GM12878 (cell line): ENCODE data around the gene CWC25. TPM values are rescaled to one million over a fixed set of nuclear protein-coding genes. Genes with fewer than 3 reads are reported as not detected.

Experiments
- ATAC-seq: fragments of 200-7000 bp; cut with Tn5 transposase; 3 replicates; pipeline ENCODE4 v1.9.1; 2020; ENCODE audit warnings: mild to moderate bottlenecking, moderate library complexity
- BruUV-seq: library from RNA; stranded (reverse); fragments of 400-500 nt; replicated peaks from 2 replicates; lab custom pipeline; 2021; lab: Mats Ljungman, UMichigan
- CTCF ChIA-PET: fragments of 300-600 bp; sonication (Branson Sonifier 250); formaldehyde crosslinking; extraction: SDS; loops from one replicate; lab custom pipeline; 2021; ENCODE audit warnings: inconsistent platforms; lab: Yijun Ruan, JAX
- POLR2A ChIA-PET: fragments of 350-600 bp; formaldehyde crosslinking; extraction: SDS; loops from one replicate; lab custom pipeline; 2021; ENCODE audit warnings: inconsistent platforms; lab: Charles Lee
- RAD21 ChIA-PET: fragments of 300-600 bp; sonication (Branson Sonifier 250); formaldehyde crosslinking; loops from one replicate; lab custom pipeline; 2023; ENCODE audit warnings: antibody characterized with exemption; ENCODE audit not compliant: unreplicated experiment; lab: Charles Lee
- SMC1A ChIA-PET: fragments of 300-600 bp; sonication (Branson Sonifier 250); formaldehyde crosslinking; loops from one replicate; lab custom pipeline; 2023; ENCODE audit not compliant: unreplicated experiment, uncharacterized antibody; lab: Charles Lee
- DNase-seq: peaks from one replicate; pipeline ENCODE4 v3.0.0-alpha.2; 2011; ENCODE audit warnings: low read depth, low spot score
- FAIRE-seq: peaks from 3 replicates; lab custom pipeline; 2011; peaks lifted over from hg19 to GRCh38; lab: Jason Lieb, UNC
- H2AFZ ChIP-seq: 2 replicates; pipeline ENCODE4 v1.6.0; 2011; ENCODE audit warnings: low read depth, low read length, control low read depth; ENCODE audit not compliant: control insufficient read depth
- H3K27ac ChIP-seq: 2 replicates; pipeline ENCODE4 v1.5.1; 2011; ENCODE audit warnings: control low read depth; ENCODE audit not compliant: control insufficient read depth, insufficient read depth
- H3K27me3 ChIP-seq, 2 experiments: replicated peaks in 1 of 2; 2 replicates each; pipeline versions ENCODE4 v1.6.0 to v1.6.1; 2011; ENCODE audit warnings: low read length in 1 of 2; ENCODE audit not compliant: control insufficient read depth in 2 of 2, insufficient read depth in 2 of 2
- H3K36me3 ChIP-seq, 2 experiments: 2 replicates each; pipeline ENCODE4 v1.5.1; 2011; ENCODE audit warnings: low read length in 1 of 2; ENCODE audit not compliant: control insufficient read depth in 2 of 2, insufficient read depth in 2 of 2
- H3K4me1 ChIP-seq: 2 replicates; pipeline ENCODE4 v1.6.1; 2011; ENCODE audit warnings: mild to moderate bottlenecking, low read length, moderate library complexity, mixed read lengths; ENCODE audit not compliant: control insufficient read depth, insufficient read depth
- H3K4me2 ChIP-seq: 2 replicates; pipeline ENCODE4 v1.6.0; 2011; ENCODE audit warnings: control low read depth; ENCODE audit not compliant: control insufficient read depth, insufficient read depth
- H3K4me3 ChIP-seq: fragments of 200-600 bp; sonication (generic); 2 replicates; pipeline ENCODE4 v1.5.1; 2016
- H3K79me2 ChIP-seq: 2 replicates; pipeline ENCODE4 v1.6.0; 2011; ENCODE audit warnings: low read length; ENCODE audit not compliant: control insufficient read depth, insufficient read depth
- H3K9ac ChIP-seq: 2 replicates; pipeline ENCODE4 v1.8.0; 2011; ENCODE audit warnings: low read length, control low read depth, mixed read lengths; ENCODE audit not compliant: control insufficient read depth, insufficient read depth
- H3K9me3 ChIP-seq: replicated peaks from 3 replicates; pipeline ENCODE4 v1.5.1; 2011; ENCODE audit warnings: mild to moderate bottlenecking, low read length; ENCODE audit not compliant: control insufficient read depth, insufficient read depth
- H4K20me1 ChIP-seq: 2 replicates; pipeline ENCODE4 v1.6.0; 2011; ENCODE audit not compliant: control insufficient read depth, insufficient read depth
- BHLHE40 ChIP-seq, 2 experiments: fragments of 450-650 bp in 1 of 2; IDR thresholded peaks; 2 replicates each; pipeline ENCODE4 v1.6.1; 2011 to 2017; ENCODE audit warnings: low read depth in 2 of 2, borderline replicate concordance in 1 of 2, improper control_type of control experiment in 1 of 2, low read length in 1 of 2, mild to moderate bottlenecking in 1 of 2
- EP300 ChIP-seq, 2 experiments: fragments of 150-350 bp in 1 of 2; IDR thresholded peaks; 2 replicates each; pipeline ENCODE4 v1.6.1; 2011 to 2012; ENCODE audit warnings: low read depth in 2 of 2, low read length in 2 of 2, borderline replicate concordance in 1 of 2, improper control_type of control experiment in 1 of 2, inconsistent platforms in 1 of 2; ENCODE audit not compliant: control insufficient read depth in 1 of 2
- ETV6 ChIP-seq, 2 experiments: fragments of 450-650 bp in 1 of 2; IDR thresholded peaks in 1 of 2; conservative IDR thresholded peaks in 1 of 2; 2 replicates each; pipeline ENCODE4 v1.6.1; 2014; ENCODE audit warnings: antibody characterized with exemption in 1 of 2, borderline replicate concordance in 1 of 2, low read depth in 1 of 2, mild to moderate bottlenecking in 1 of 2, moderate library complexity in 1 of 2
- FOS ChIP-seq: IDR thresholded peaks from 3 replicates; pipeline ENCODE4 v1.6.1; 2011; ENCODE audit warnings: borderline replicate concordance; ENCODE audit not compliant: insufficient read length; ENCODE audit errors: extremely low read depth
- GATAD2B ChIP-seq: fragments of 450-650 bp; conservative IDR thresholded peaks from 2 replicates; pipeline ENCODE4 v1.6.1; 2017; ENCODE audit warnings: low read depth, mild to moderate bottlenecking, moderate library complexity
- POU2F2 ChIP-seq: IDR thresholded peaks from 3 replicates; pipeline ENCODE4 v1.6.1; 2011; ENCODE audit warnings: low read depth, mild to moderate bottlenecking, low read length, borderline replicate concordance
- RBBP5 ChIP-seq: fragments of 200-600 bp; sonication (generic); conservative IDR thresholded peaks from 2 replicates; pipeline ENCODE4 v1.6.1; 2016
- SREBF2 ChIP-seq: IDR thresholded peaks from 2 replicates; pipeline ENCODE4 v1.6.1; 2012; ENCODE audit warnings: mild to moderate bottlenecking, low read length
- WGBS: methylation state at CpG from one replicate; pipeline ENCODE4 v1.1.6; 2016; ENCODE audit warnings: low lambda C conversion rate; ENCODE audit not compliant: insufficient replicate concordance, insufficient coverage; ENCODE audit errors: missing lambda C conversion rate; 5-methylcytosine and 5-hydroxymethylcytosine counted together
- in situ Hi-C: fragments of 300-500 bp; cut with MboI; formaldehyde crosslinking; loops from 9 replicates; pipeline ENCODE4 v1.14.3; 2018; ENCODE audit warnings: mixed read lengths
- intact Hi-C: fragments of 100-400 bp; cut with micrococcal nuclease; formaldehyde crosslinking; loops from one replicate; pipeline ENCODE4 v1.14.2; 2022; ENCODE audit not compliant: unreplicated experiment
- polyA plus RNA-seq, 11 experiments: library from polyadenylated mRNA; depleted of rRNA in 4 of 11; unstranded in 6 of 11; stranded (reverse) in 5 of 11; fragments of >200 nt; fragmentation: Nextera tagmentation in 4 of 11; fragmentation: Illumina TruSeq in 1 of 11; extraction: Ambion mirVana in 4 of 11; extraction: Trizol in 1 of 11; gene quantifications; 1 replicate in 1 of 11; 2 replicates in 10 of 11; pipeline versions ENCODE4 v1.2.1 to v1.2.3, GENCODE V29; 2011 to 2016; ENCODE audit warnings: inconsistent platforms in 2 of 11, missing spikeins in 2 of 11, low read depth in 1 of 11
- total RNA-seq, 4 experiments: library from RNA; depleted of rRNA in 3 of 4; stranded (reverse); fragments of >200 nt in 3 of 4; fragmentation: Illumina TruSeq in 1 of 4; extraction: Trizol in 1 of 4; gene quantifications; 2 replicates each; pipeline versions ENCODE4 v1.2.1 to v1.2.3, GENCODE V29; 2013 to 2021

The CWC25 gene
- total and polyA plus RNA-seq, 10 of the 15 experiments (the other 5 are each of a cell fraction or from before 2014, with no cell fraction given) = 14.7 to 29.7 (median 22.9) TPM

DNA sequence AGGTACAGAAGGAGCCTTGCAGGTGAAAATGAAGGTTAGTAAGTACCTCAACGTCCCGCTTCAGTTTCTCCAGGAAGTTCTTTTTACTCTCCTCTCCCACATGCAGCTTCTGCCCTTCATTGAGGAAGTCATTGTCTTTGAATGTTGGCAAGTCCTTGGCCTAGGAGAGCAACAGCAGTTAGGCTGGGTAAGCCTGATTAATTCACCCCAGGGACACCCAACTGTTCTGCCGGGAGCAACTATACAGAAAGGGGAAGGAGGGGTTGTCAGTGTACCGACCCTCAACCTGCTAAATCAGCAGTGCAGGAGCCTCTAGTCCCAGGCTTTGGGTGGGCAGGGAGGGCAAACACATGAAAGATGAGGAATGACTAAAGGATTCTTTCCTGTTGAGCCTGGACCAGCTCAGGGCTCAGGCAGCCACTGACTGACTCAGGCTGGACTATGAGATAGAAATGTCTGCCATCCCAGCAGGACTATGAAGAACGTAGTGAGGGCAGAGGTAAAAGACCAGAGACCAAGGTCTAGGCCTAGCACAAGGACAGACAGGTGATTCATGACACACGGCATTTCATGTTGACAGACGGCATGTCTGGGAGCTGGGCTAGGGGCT lies 47.4 kb downstream of the CWC25 start:
- Histone ChIP-seq H3K36me3 (peaks cover 14 to 17% of the 10 kb centered on the region in 2 experiments), H3K9me3 (no peaks in the 10 kb centered on the region), H3K27ac (no peak overlapping the region), H3K79me2 (no peaks in the 10 kb centered on the region), H3K27me3 (no peaks in the 10 kb centered on the region), H4K20me1 (no peaks in the 10 kb centered on the region), H3K4me1 (no peaks in the 10 kb centered on the region), H2AFZ (no peak overlapping the region), H3K9ac (no peak overlapping the region), H3K4me2 (no peak overlapping the region), H3K4me3 (no peak overlapping the region)
- intact Hi-C loops = no loop called here
- RAD21 ChIA-PET = no interaction called here
- FAIRE-seq (no peak), ATAC-seq (no peak), DNase-seq (no peak)
- TF ChIP-seq FOS (no peak), BHLHE40 (IDR thresholded peaks at IDR 0.05; ENCODE audit: borderline replicate concordance in 1 of 2, low read depth in 2 of 2, low read length in 1 of 2) (no peak), POU2F2 (no peak), RBBP5 (no peak), ETV6 (conservative IDR thresholded peaks at IDR 0.05 in 1 of 2, IDR thresholded peaks at IDR 0.05 in 1 of 2; ENCODE audit: borderline replicate concordance in 1 of 2, low read depth in 1 of 2) (no peak), EP300 (IDR thresholded peaks at IDR 0.05; ENCODE audit: borderline replicate concordance in 1 of 2, control insufficient read depth in 1 of 2, low read depth in 2 of 2, low read length in 2 of 2) (no peak), GATAD2B (no peak), SREBF2 (no peak)
- POLR2A ChIA-PET = no interaction called here
- WGBS = 82% methylated on average over 7 of the region's 7 CpGs
- in situ Hi-C loops = no loop called here
- CTCF ChIA-PET = no interaction called here
- SMC1A ChIA-PET = interaction anchor here (1.0 kb wide), 1 partner anchor 47 kb away, joined by 3 read pairs; the partner anchor contains the start of gene CWC25
- BruUV-seq = no TSS peak
